Esophagus squamous epithelium (tissue), 5 donors: Measurements from ENCODE around the gene ARAF. TPM values are rescaled to one million over a fixed set of nuclear protein-coding genes. Genes with fewer than 3 reads are reported as not detected.
A peak's percentile ranks its signal among the peaks of the same experiment; 100 is the strongest.

Source experiments
- DNase-seq: peaks from one replicate; lab custom pipeline; 2025; lab: John Stamatoyannopoulos, UW
- H3K27ac ChIP-seq, 4 donors: fragments of 200-600 bp; sonication (generic); one replicate each; pipeline ENCODE4 v1.5.1; 2016 to 2019; ENCODE audit warnings: mild to moderate bottlenecking in 1 of 4
- H3K27me3 ChIP-seq, 4 donors: fragments of 200-600 bp; sonication (generic); 1 replicate in 3 of 4; 2 replicates in 1 of 4; pipeline versions ENCODE4 v1.5.1 to v1.6.0; 2017 to 2021; ENCODE audit warnings: antibody characterized with exemption in 1 of 4
- H3K36me3 ChIP-seq, 3 donors: fragments of 200-600 bp; sonication (generic); one replicate each; pipeline ENCODE4 v1.5.1; 2016 to 2019
- H3K4me1 ChIP-seq, 3 donors: fragments of 200-600 bp; sonication (generic); one replicate each; pipeline ENCODE4 v1.5.1; 2017 to 2019
- H3K4me3 ChIP-seq, 4 donors: fragments of 200-600 bp; sonication (generic); 1 replicate in 3 of 4; 2 replicates in 1 of 4; pipeline ENCODE4 v1.5.1; 2016 to 2019; ENCODE audit warnings: mild to moderate bottlenecking in 2 of 4, moderate library complexity in 1 of 4
- H3K9me3 ChIP-seq, 3 donors: fragments of 200-600 bp; sonication (generic); one replicate each; pipeline ENCODE4 v1.5.1; 2016 to 2019
- POLR2A ChIP-seq, 4 donors: fragments of 450-650 bp; IDR thresholded peaks; one replicate each; pipeline ENCODE4 v1.6.1; 2017; ENCODE audit warnings: antibody characterized with exemption in 4 of 4, mild to moderate bottlenecking in 4 of 4, moderate library complexity in 3 of 4
- WGBS, 2 donors: methylation state at CpG; one replicate each; pipeline ENCODE4 v1.1.5; 2018; 5-methylcytosine and 5-hydroxymethylcytosine counted together
- intact Hi-C: fragments of 100-400 bp; cut with DNase I; formaldehyde crosslinking; loops from one replicate; pipeline ENCODE4 v1.15.0; 2022
- total RNA-seq, 4 donors: library from RNA; depleted of rRNA; stranded (reverse); fragments of >200 nt; gene quantifications; one replicate each; pipeline ENCODE4 v1.1.0, GENCODE V29; 2016
- TF ChIP-seq, protein P1 (sequence below), 6 experiments: fragments of 450-650 bp in 4 of 6; fragments of 200-600 bp in 2 of 6; sonication (generic) in 2 of 6; IDR thresholded peaks; one replicate each; pipeline ENCODE4 v1.5.1; 2016 to 2019; ENCODE audit warnings: antibody characterized with exemption in 6 of 6, mild to moderate bottlenecking in 4 of 6, moderate library complexity in 4 of 6
- donor health status: DM: yes; HTN: yes; CAD: no.

ARAF gene
- total RNA-seq, 4 donors from 2014 or later, result 19.8 to 37.4 (median 24.0) TPM

DNA sequence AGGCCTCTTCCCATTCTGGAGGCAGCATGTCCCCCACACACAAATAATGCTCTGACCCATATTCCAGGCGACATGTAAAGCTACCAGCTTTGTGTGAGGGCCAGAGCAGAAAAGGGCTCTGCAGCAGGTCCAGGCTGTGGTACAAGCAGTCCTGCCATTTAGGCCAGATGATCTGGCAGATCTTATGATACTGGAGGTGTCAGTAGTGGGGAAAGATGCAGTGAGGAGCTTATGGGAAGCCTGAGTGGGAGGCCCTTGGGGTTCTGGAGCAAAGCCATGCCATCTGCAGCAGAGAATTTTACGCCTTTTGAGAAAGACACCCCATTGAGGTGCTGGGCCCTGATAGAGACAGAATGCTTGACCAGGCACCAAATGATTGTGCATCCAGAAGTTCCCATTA lies 50.9 kb downstream of the ARAF start:
- H3K4me1 ChIP-seq, result no peaks in the 10 kb centered on the region
- no peak overlapping the region for H3K4me3 ChIP-seq
- DNase-seq, result no peak
- 67 to 100% methylated on average over 1 to 2 of the region's 2 CpGs for WGBS, 2 donors
- no peak overlapping the region for H3K27ac ChIP-seq
- H3K27me3 ChIP-seq, result no peaks in the 10 kb centered on the region
- intact Hi-C loops, result no loop called here
- TF ChIP-seq, protein P1, sequence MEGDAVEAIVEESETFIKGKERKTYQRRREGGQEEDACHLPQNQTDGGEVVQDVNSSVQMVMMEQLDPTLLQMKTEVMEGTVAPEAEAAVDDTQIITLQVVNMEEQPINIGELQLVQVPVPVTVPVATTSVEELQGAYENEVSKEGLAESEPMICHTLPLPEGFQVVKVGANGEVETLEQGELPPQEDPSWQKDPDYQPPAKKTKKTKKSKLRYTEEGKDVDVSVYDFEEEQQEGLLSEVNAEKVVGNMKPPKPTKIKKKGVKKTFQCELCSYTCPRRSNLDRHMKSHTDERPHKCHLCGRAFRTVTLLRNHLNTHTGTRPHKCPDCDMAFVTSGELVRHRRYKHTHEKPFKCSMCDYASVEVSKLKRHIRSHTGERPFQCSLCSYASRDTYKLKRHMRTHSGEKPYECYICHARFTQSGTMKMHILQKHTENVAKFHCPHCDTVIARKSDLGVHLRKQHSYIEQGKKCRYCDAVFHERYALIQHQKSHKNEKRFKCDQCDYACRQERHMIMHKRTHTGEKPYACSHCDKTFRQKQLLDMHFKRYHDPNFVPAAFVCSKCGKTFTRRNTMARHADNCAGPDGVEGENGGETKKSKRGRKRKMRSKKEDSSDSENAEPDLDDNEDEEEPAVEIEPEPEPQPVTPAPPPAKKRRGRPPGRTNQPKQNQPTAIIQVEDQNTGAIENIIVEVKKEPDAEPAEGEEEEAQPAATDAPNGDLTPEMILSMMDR (IDR thresholded peaks at IDR 0.05), result no peak
- TF ChIP-seq POLR2A (IDR thresholded peaks at IDR 0.05), result no peak
- no peaks in the 10 kb centered on the region for H3K36me3 ChIP-seq
- no peaks in the 10 kb centered on the region for H3K9me3 ChIP-seq

DNA sequence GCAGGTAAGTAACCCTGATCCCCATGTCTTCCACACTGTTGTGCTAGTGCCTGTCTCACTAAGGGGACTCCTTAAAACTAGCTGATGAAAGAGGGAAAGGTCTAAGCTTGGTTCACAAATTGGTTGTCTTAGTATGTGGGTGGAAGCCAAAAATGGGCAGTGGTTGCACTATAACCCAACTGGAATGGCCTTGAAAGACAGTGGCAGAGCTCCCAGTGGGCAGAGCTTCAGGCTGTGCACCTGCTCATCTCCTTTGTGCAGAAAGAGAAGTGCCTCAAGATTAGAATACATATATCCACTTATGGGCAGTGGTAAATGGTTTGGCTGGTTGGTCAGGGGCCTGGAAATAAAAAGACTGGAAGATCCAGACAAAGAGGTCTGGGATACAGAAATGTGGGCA lies 51.4 kb downstream of the ARAF start:
- Histone ChIP-seq H3K27me3 (no peaks in the 10 kb centered on the region), H3K27ac (no peak overlapping the region), H3K36me3 (no peaks in the 10 kb centered on the region), H3K4me1 (no peaks in the 10 kb centered on the region), H3K9me3 (no peaks in the 10 kb centered on the region), H3K4me3 (no peak overlapping the region)
- intact Hi-C loops, result no loop called here
- TF ChIP-seq, protein P1 (IDR thresholded peaks at IDR 0.05), result no peak
- no peak for TF ChIP-seq POLR2A (IDR thresholded peaks at IDR 0.05)
- no peak for DNase-seq

DNA sequence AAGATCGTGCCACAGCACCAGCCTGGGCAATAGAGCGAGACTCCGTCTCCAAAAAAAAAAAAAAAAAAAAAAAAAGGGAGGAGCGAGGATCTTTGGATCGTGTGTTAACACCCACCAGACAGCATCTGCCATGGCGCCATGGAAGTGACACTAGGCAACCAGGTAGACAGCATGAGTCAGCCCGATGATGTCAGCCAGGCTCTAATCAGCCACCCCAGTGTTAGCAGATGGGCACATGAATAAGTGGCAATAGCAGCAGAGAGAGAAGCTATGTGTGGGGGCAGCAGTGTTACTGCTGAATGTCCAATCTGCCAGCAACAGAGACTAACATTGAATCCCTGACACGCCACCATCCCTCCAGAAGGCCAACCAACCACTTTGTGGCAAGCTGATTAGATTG lies 52.1 kb downstream of the ARAF start:
- H3K27ac ChIP-seq, result no peak overlapping the region
- H3K4me3 ChIP-seq, result no peak overlapping the region
- no peaks in the 10 kb centered on the region for H3K36me3 ChIP-seq
- no peaks in the 10 kb centered on the region for H3K27me3 ChIP-seq
- no peaks in the 10 kb centered on the region for H3K9me3 ChIP-seq
- DNase-seq, result no peak
- TF ChIP-seq POLR2A (IDR thresholded peaks at IDR 0.05), result no peak
- TF ChIP-seq, protein P1 (IDR thresholded peaks at IDR 0.05), result no peak
- H3K4me1 ChIP-seq, result no peaks in the 10 kb centered on the region
- intact Hi-C loops, result no loop called here
- WGBS, 2 donors, result 89 to 94% methylated on average over 6 to 8 of the region's 8 CpGs

DNA sequence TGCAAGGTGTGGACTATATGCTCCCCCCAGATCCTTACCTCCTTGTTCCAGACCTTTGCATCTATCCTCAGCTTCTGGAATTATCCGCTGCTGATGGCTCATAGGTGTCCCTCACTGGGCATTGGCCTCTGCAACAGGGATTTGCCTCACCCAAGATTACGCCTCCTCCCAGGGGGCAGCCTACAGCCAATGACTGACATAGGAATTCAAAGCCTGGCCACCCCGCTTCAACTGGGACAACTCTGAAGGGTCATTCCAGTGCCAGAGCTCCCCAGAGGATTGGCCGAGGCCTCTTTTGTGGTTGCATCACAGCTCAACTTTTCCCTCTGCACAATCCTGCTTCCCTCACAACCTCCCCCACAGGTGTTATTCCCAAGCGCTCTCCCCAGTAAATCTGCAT lies 53.6 kb downstream of the ARAF start:
- H3K27me3 ChIP-seq, result peaks cover 0 to 4% (median 0%) of the 10 kb centered on the region in 4 donors
- TF ChIP-seq, protein P1 (IDR thresholded peaks at IDR 0.05), result no peak
- H3K9me3 ChIP-seq, result no peaks in the 10 kb centered on the region
- H3K27ac ChIP-seq, result no peak overlapping the region
- 65% methylated on average over 2 of the region's 5 CpGs; no CpG with 5 or more reads in 1 of the 2 donors for WGBS, 2 donors
- intact Hi-C loops, result no loop called here
- no peak for DNase-seq
- peaks cover 0 to 5% (median 1%) of the 10 kb centered on the region in 3 donors for H3K4me1 ChIP-seq
- H3K4me3 ChIP-seq, result no peak overlapping the region
- H3K36me3 ChIP-seq, result no peaks in the 10 kb centered on the region

DNA sequence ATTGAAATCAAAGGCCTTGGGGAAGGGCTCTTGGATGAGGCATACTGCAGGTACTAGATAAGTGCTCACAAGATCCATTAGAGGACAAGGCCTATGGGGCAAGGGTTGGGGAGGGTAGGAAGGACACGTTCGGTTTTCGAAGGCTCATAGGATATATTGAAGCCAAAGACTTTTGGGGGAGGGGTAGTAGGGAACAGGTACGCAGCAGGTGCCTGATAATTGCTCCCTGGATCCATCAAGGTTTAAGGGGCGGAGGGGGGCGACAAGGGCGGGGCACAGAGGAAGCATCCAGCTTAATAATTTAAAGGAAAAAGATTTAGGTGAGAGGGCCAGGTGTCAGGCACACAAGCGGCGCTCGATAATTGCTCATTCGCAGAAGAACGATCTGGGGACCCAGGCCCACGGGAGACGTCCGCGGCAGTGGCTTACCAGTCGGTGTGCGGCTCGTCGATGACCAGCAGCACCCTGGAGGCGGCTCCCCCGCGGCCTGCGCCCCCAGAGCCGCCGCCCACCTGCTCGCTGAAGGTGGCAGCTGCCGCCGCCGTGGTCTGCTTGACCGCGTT lies 58.0 kb downstream of the ARAF start:
- intact Hi-C loops, result no loop called here
- TF ChIP-seq, protein P1 (IDR thresholded peaks at IDR 0.05), result no peak
- no peak for TF ChIP-seq POLR2A (IDR thresholded peaks at IDR 0.05)
- Histone ChIP-seq H3K9me3 (no peaks in the 10 kb centered on the region), H3K27me3 (peaks cover 0 to 13% (median 0%) of the 10 kb centered on the region in 4 donors), H3K4me3 (peak overlapping the region in 2 of 4 donors; percentile 40 to 59), H3K4me1 (peaks cover 0 to 15% (median 3%) of the 10 kb centered on the region in 3 donors), H3K27ac (no peak overlapping the region), H3K36me3 (no peaks in the 10 kb centered on the region)
- no peak for DNase-seq
- 66 to 74% methylated on average over 7 to 16 of the region's 32 CpGs for WGBS, 2 donors
